Esophagus squamous epithelium (tissue), 5 donors: ENCODE data around the gene REV3L. TPM values are rescaled to one million over a fixed set of nuclear protein-coding genes. Genes with fewer than 3 reads are reported as not detected.
"Not testable (repeated sequence)": the region's sequence is repeated elsewhere in the genome, so short reads cannot be mapped to it uniquely, and the experiment has no call there.

Experiments used
- DNase-seq: peaks from one replicate; lab custom pipeline; 2025; lab: John Stamatoyannopoulos, UW
- H3K27ac ChIP-seq, 4 donors: fragments of 200-600 bp; sonication (generic); one replicate each; pipeline ENCODE4 v1.5.1; 2016 to 2019; ENCODE audit warnings: mild to moderate bottlenecking in 1 of 4
- H3K27me3 ChIP-seq, 4 donors: fragments of 200-600 bp; sonication (generic); 1 replicate in 3 of 4; 2 replicates in 1 of 4; pipeline versions ENCODE4 v1.5.1 to v1.6.0; 2017 to 2021; ENCODE audit warnings: antibody characterized with exemption in 1 of 4
- H3K36me3 ChIP-seq, 3 donors: fragments of 200-600 bp; sonication (generic); one replicate each; pipeline ENCODE4 v1.5.1; 2016 to 2019
- H3K4me1 ChIP-seq, 3 donors: fragments of 200-600 bp; sonication (generic); one replicate each; pipeline ENCODE4 v1.5.1; 2017 to 2019
- H3K4me3 ChIP-seq, 4 donors: fragments of 200-600 bp; sonication (generic); 1 replicate in 3 of 4; 2 replicates in 1 of 4; pipeline ENCODE4 v1.5.1; 2016 to 2019; ENCODE audit warnings: mild to moderate bottlenecking in 2 of 4, moderate library complexity in 1 of 4
- H3K9me3 ChIP-seq, 3 donors: fragments of 200-600 bp; sonication (generic); one replicate each; pipeline ENCODE4 v1.5.1; 2016 to 2019
- POLR2A ChIP-seq, 4 donors: fragments of 450-650 bp; IDR thresholded peaks; one replicate each; pipeline ENCODE4 v1.6.1; 2017; ENCODE audit warnings: antibody characterized with exemption in 4 of 4, mild to moderate bottlenecking in 4 of 4, moderate library complexity in 3 of 4
- WGBS, 2 donors: methylation state at CpG; one replicate each; pipeline ENCODE4 v1.1.5; 2018; 5-methylcytosine and 5-hydroxymethylcytosine counted together
- intact Hi-C: fragments of 100-400 bp; cut with DNase I; formaldehyde crosslinking; loops from one replicate; pipeline ENCODE4 v1.15.0; 2022
- total RNA-seq, 4 donors: library from RNA; depleted of rRNA; stranded (reverse); fragments of >200 nt; gene quantifications; one replicate each; pipeline ENCODE4 v1.1.0, GENCODE V29; 2016
- TF ChIP-seq, protein P1 (sequence below), 6 experiments: fragments of 450-650 bp in 4 of 6; fragments of 200-600 bp in 2 of 6; sonication (generic) in 2 of 6; IDR thresholded peaks; one replicate each; pipeline ENCODE4 v1.5.1; 2016 to 2019; ENCODE audit warnings: antibody characterized with exemption in 6 of 6, mild to moderate bottlenecking in 4 of 6, moderate library complexity in 4 of 6
- donor health status: DM: yes; HTN: yes; CAD: no.

Gene REV3L
- total RNA-seq, 4 donors from 2014 or later: 7.0 to 47.1 (median 18.8) TPM

- 75 to 84% methylated on average over 3 of the region's 3 CpGs for WGBS, 2 donors
- peaks cover 0 to 55% (median 5%) of the 10 kb centered on the region in 3 donors for H3K36me3 ChIP-seq
These were observed 144.2 kb downstream of the REV3L start for GRCh38 chr6:111338843-111339242.

GRCh38 chr6:111337829-111338236, 145.2 kb downstream of the REV3L start:
- 75 to 82% methylated on average over 1 of the region's 1 CpG for WGBS, 2 donors
- H3K36me3 ChIP-seq: peaks cover 0 to 54% (median 0%) of the 10 kb centered on the region in 3 donors
- intact Hi-C loops: no loop called here

More at GRCh38 chr6:111338843-111339242, 144.2 kb downstream of the REV3L start:
- H3K4me3 ChIP-seq: no peak overlapping the region
- H3K27me3 ChIP-seq: no peaks in the 10 kb centered on the region
- no peak for DNase-seq
- no peaks in the 10 kb centered on the region for H3K4me1 ChIP-seq
- TF ChIP-seq, protein P1, sequence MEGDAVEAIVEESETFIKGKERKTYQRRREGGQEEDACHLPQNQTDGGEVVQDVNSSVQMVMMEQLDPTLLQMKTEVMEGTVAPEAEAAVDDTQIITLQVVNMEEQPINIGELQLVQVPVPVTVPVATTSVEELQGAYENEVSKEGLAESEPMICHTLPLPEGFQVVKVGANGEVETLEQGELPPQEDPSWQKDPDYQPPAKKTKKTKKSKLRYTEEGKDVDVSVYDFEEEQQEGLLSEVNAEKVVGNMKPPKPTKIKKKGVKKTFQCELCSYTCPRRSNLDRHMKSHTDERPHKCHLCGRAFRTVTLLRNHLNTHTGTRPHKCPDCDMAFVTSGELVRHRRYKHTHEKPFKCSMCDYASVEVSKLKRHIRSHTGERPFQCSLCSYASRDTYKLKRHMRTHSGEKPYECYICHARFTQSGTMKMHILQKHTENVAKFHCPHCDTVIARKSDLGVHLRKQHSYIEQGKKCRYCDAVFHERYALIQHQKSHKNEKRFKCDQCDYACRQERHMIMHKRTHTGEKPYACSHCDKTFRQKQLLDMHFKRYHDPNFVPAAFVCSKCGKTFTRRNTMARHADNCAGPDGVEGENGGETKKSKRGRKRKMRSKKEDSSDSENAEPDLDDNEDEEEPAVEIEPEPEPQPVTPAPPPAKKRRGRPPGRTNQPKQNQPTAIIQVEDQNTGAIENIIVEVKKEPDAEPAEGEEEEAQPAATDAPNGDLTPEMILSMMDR (IDR thresholded peaks at IDR 0.05): no peak
- TF ChIP-seq POLR2A (IDR thresholded peaks at IDR 0.05): no peak
- intact Hi-C loops: no loop called here
- H3K27ac ChIP-seq: no peak overlapping the region
- no peaks in the 10 kb centered on the region for H3K9me3 ChIP-seq

GRCh38 chr6:111329882-111330633, 153.0 kb downstream of the REV3L start:
- DNase-seq: no peak
- Histone ChIP-seq H3K4me1 (no peaks in the 10 kb centered on the region), H3K27me3 (no peaks in the 10 kb centered on the region), H3K36me3 (peaks cover 0 to 90% (median 5%) of the 10 kb centered on the region in 3 donors), H3K9me3 (no peaks in the 10 kb centered on the region), H3K4me3 (no peak overlapping the region), H3K27ac (no peak overlapping the region)
- WGBS, 2 donors: 75 to 80% methylated on average over 3 of the region's 3 CpGs
- TF ChIP-seq POLR2A (IDR thresholded peaks at IDR 0.05): no peak
- TF ChIP-seq, protein P1 (IDR thresholded peaks at IDR 0.05): no peak
- intact Hi-C loops: no loop called here

More at GRCh38 chr6:111337829-111338236, 145.2 kb downstream of the REV3L start:
- Histone ChIP-seq H3K27ac (no peak overlapping the region), H3K27me3 (no peaks in the 10 kb centered on the region), H3K9me3 (no peaks in the 10 kb centered on the region), H3K4me1 (no peaks in the 10 kb centered on the region), H3K4me3 (no peak overlapping the region)
- DNase-seq: no peak
- TF ChIP-seq, protein P1 (IDR thresholded peaks at IDR 0.05): no peak
- TF ChIP-seq POLR2A (IDR thresholded peaks at IDR 0.05): no peak

DNA sequence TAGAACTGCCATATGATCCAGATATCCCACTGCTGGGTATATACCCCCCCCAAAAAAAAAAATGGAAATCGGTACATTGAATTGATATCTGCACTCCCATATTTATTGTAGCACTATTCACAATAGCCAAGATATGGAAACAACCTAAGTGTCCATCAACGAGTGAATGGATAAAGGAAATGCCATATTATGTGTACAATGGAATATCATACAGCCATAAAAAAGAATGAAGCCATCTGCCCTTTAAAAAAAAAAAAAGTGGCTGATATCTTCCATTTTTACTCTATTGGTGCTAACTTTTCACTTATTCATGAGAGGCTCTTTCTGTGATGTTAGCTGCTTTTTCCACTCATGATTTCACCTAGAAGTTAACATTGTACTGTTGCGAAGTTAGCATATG, 156.5 kb downstream of the REV3L start:
- Histone ChIP-seq H3K27ac (no peak overlapping the region), H3K27me3 (no peaks in the 10 kb centered on the region), H3K9me3 (no peaks in the 10 kb centered on the region), H3K4me1 (no peaks in the 10 kb centered on the region), H3K36me3 (peaks cover 0 to 98% (median 5%) of the 10 kb centered on the region in 3 donors), H3K4me3 (no peak overlapping the region)
- TF ChIP-seq POLR2A (IDR thresholded peaks at IDR 0.05): no peak
- WGBS, 2 donors: 91 to 97% methylated on average over 3 of the region's 3 CpGs
- no peak for DNase-seq
- intact Hi-C loops: no loop called here

- Histone ChIP-seq H3K27me3 (no peaks in the 10 kb centered on the region), H3K4me1 (no peaks in the 10 kb centered on the region), H3K36me3 (peaks cover 0 to 90% (median 10%) of the 10 kb centered on the region in 3 donors), H3K4me3 (no peak overlapping the region), H3K27ac (no peak overlapping the region), H3K9me3 (no peaks in the 10 kb centered on the region)
- intact Hi-C loops: no loop called here
- DNase-seq: no peak
- WGBS, 2 donors: 91 to 96% methylated on average over 2 of the region's 2 CpGs
- TF ChIP-seq POLR2A (IDR thresholded peaks at IDR 0.05): no peak
- TF ChIP-seq, protein P1 (IDR thresholded peaks at IDR 0.05): no peak
These were observed 160.9 kb downstream of the REV3L start for GRCh38 chr6:111322145-111322544.

DNA sequence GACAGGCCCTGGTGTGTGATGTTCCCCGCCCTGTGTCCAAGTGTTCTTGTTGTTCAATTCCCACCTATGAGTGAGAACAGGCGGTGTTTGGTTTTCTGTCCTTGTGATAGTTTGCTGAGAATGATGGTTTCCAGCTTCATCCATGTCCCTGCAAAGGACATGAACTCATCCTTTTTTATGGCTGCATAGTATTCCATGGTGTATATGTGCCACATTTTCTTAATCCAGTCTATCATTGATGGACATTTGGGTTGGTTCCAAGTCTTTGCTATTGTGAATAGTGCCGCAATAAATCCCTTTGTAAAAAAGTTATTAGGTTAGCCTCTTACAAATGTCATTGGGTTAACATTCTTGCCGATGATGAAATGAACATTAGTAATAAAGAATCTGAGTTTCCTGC, 175.1 kb downstream of the REV3L start:
- WGBS, 2 donors: 92 to 93% methylated on average over 3 to 4 of the region's 4 CpGs
- H3K27ac ChIP-seq, H3K4me3 ChIP-seq, H3K27me3 ChIP-seq, DNase-seq, H3K9me3 ChIP-seq, H3K4me1 ChIP-seq, intact Hi-C loops: not testable (repeated sequence)
- peaks cover 0 to 86% (median 24%) of the 10 kb centered on the region in 3 donors for H3K36me3 ChIP-seq
